ENCODE results near the gene SLC37A3.
"Not testable (repeated sequence)": the region's sequence is repeated elsewhere in the genome, so short reads cannot be mapped to it uniquely, and the experiment has no call there.

The SLC37A3 gene

GRCh38 chr7:140345426-140345825 is 52.9 kb downstream of the SLC37A3 start:
- no peak for DNase-seq

GRCh38 chr7:140342727-140343514 is 55.4 kb downstream of the SLC37A3 start:
- peak; percentile 61 for DNase-seq

GRCh38 chr7:140338959-140339358 is 59.4 kb downstream of the SLC37A3 start:
- not testable (repeated sequence) for DNase-seq

GRCh38 chr7:140334341-140335057 is 63.8 kb downstream of the SLC37A3 start:
- DNase-seq: no peak

GRCh38 chr7:140333686-140334085 is 64.6 kb downstream of the SLC37A3 start:
- no peak for DNase-seq

- DNase-seq: no peak
These were observed 65.1 kb downstream of the SLC37A3 start for GRCh38 chr7:140333223-140333622.

GRCh38 chr7:140330595-140330994 is 67.7 kb downstream of the SLC37A3 start:
- DNase-seq: no peak

- DNase-seq: no peak
These were observed 68.2 kb downstream of the SLC37A3 start for GRCh38 chr7:140330128-140330527.

- no peak for DNase-seq
These were observed 71.1 kb downstream of the SLC37A3 start for GRCh38 chr7:140327261-140327661.

GRCh38 chr7:140326116-140326928 is 72.0 kb downstream of the SLC37A3 start:
- peak; percentile 86 for DNase-seq

GRCh38 chr7:140325600-140325999 is 72.7 kb downstream of the SLC37A3 start:
- DNase-seq: no peak

GRCh38 chr7:140324714-140325113 is 73.6 kb downstream of the SLC37A3 start:
- no peak for DNase-seq

- DNase-seq: peak; percentile 99
These were observed 75.6 kb downstream of the SLC37A3 start for GRCh38 chr7:140322759-140323158.

- DNase-seq: not testable (repeated sequence)
These were observed 78.3 kb downstream of the SLC37A3 start for GRCh38 chr7:140320078-140320477.

GRCh38 chr7:140317999-140318398 is 80.3 kb downstream of the SLC37A3 start:
- no peak for DNase-seq

GRCh38 chr7:140317597-140317996 is 80.7 kb downstream of the SLC37A3 start:
- DNase-seq: peak; percentile 91

GRCh38 chr7:140316165-140316661 is 82.1 kb downstream of the SLC37A3 start:
- no peak for DNase-seq

- no peak for DNase-seq
These were observed 82.7 kb downstream of the SLC37A3 start for GRCh38 chr7:140315498-140316164.

- no peak for DNase-seq
These were observed 83.5 kb downstream of the SLC37A3 start for GRCh38 chr7:140314573-140315480.

- DNase-seq: no peak
These were observed 86.0 kb downstream of the SLC37A3 start for GRCh38 chr7:140312141-140312846.

GRCh38 chr7:140311128-140311527 is 87.2 kb downstream of the SLC37A3 start:
- DNase-seq: not testable (repeated sequence)
